SU-DHL-6 (cell line): ENCODE data around the gene CALHM5.

Experiments
- H2AFZ ChIP-seq: fragments of 200-600 bp; sonication (generic); 2 replicates; pipeline ENCODE4 v1.6.1; 2014; ENCODE audit warnings: low read depth, mild to moderate bottlenecking, moderate library complexity, mixed read lengths, antibody characterized with exemption, low read length; ENCODE audit not compliant: severe bottlenecking
- H3F3A ChIP-seq: fragments of 200-600 bp; shearing (Covaris generic); 2 replicates; pipeline ENCODE4 v1.6.0; 2016; ENCODE audit warnings: antibody characterized with exemption, mild to moderate bottlenecking; ENCODE audit not compliant: insufficient read depth
- H3K27ac ChIP-seq: fragments of 200-600 bp; sonication (generic); 2 replicates; pipeline ENCODE4 v1.5.1; 2016; ENCODE audit warnings: low read depth, mild to moderate bottlenecking, low read length, moderate library complexity, mixed read lengths
- H3K27me3 ChIP-seq: fragments of 200-600 bp; sonication (generic), shearing (Covaris generic); 2 replicates; pipeline ENCODE4 v1.6.0; 2014; ENCODE audit warnings: mild to moderate bottlenecking, low read length
- H3K36me3 ChIP-seq: fragments of 200-600 bp; sonication (generic); 2 replicates; pipeline ENCODE4 v1.6.1; 2014; ENCODE audit warnings: mild to moderate bottlenecking, low read length, mixed read lengths
- H3K4me2 ChIP-seq: fragments of 300-600, 200-600 bp; shearing (Covaris generic), sonication (generic); 2 replicates; pipeline ENCODE4 v1.6.0; 2014; ENCODE audit warnings: low read length, low read depth, mild to moderate bottlenecking; ENCODE audit not compliant: poor library complexity, severe bottlenecking
- H3K4me3 ChIP-seq: fragments of 200-600 bp; sonication (generic); 2 replicates; pipeline ENCODE4 v1.5.1; 2014; ENCODE audit warnings: antibody characterized with exemption, low read length, mild to moderate bottlenecking, mixed read lengths; ENCODE audit not compliant: insufficient read depth, poor library complexity, severe bottlenecking
- H3K79me2 ChIP-seq: fragments of 200-600 bp; sonication (generic); 2 replicates; pipeline ENCODE4 v1.6.1; 2014; ENCODE audit warnings: mild to moderate bottlenecking, low read length, moderate library complexity; ENCODE audit not compliant: insufficient read depth
- H3K9ac ChIP-seq: fragments of 200-600 bp; sonication (generic); 2 replicates; pipeline ENCODE4 v1.7.0; 2014; ENCODE audit warnings: mild to moderate bottlenecking, low read length
- H3K9me2 ChIP-seq: fragments of 200-600 bp; sonication (generic); replicated peaks from 2 replicates; pipeline ENCODE4 v1.6.1; 2014; ENCODE audit warnings: low read length; ENCODE audit not compliant: insufficient read depth
- H3K9me3 ChIP-seq: fragments of 200-600 bp; sonication (generic); 2 replicates; pipeline ENCODE4 v1.6.1; 2014; ENCODE audit warnings: low read length, mixed read lengths; ENCODE audit not compliant: insufficient read depth
- H4K20me1 ChIP-seq: fragments of 200-600 bp; sonication (generic); 2 replicates; pipeline ENCODE4 v1.6.1; 2014; ENCODE audit warnings: low read depth, mild to moderate bottlenecking, antibody characterized with exemption, low read length, moderate library complexity, mixed read lengths
- CTCF ChIP-seq: fragments of 200-600 bp; sonication (generic); IDR thresholded peaks from one replicate; pipeline ENCODE4 v1.5.1; 2017; ENCODE audit warnings: antibody characterized with exemption, mild to moderate bottlenecking, low read length, moderate library complexity; ENCODE audit not compliant: insufficient read depth, poor library complexity, severe bottlenecking
- EZH2phosphoT487 ChIP-seq: fragments of 200-600 bp; sonication (generic), shearing (Covaris generic); conservative IDR thresholded peaks from 2 replicates; pipeline ENCODE4 v1.6.1; 2018; ENCODE audit warnings: mild to moderate bottlenecking, antibody characterized with exemption, low read length, moderate library complexity, mixed read lengths

CALHM5 gene

DNA sequence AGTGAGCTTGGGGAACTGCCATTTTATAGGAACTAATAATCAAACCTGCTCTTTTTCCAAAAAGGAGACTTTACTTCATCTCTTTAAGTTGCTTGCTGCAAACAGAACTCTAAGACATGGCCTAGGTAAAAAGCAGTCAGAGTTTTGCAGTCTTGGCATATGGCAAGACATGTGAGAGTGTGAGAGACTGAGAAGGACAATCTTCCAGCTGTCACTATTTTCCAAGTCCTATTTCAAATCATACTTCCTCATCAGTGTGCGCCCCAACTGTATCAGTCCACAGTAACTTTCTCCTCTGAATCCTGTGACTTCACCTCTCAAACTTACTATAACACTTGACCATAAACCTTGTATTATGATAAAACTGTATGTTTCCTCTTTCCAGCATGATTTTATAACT lies 39.9 kb upstream of the CALHM5 start:
- no peak overlapping the region for H3K27ac ChIP-seq
- H3K9me3 ChIP-seq, result no peaks in the 10 kb centered on the region
- H3K79me2 ChIP-seq, result no peaks in the 10 kb centered on the region
- TF ChIP-seq CTCF (no peak), EZH2phosphoT487 (no peak)
- H3F3A ChIP-seq, result no peaks in the 10 kb centered on the region
- no peaks in the 10 kb centered on the region for H4K20me1 ChIP-seq
- H2AFZ ChIP-seq, result no peak overlapping the region
- no peaks in the 10 kb centered on the region for H3K36me3 ChIP-seq
- no peaks in the 10 kb centered on the region for H3K27me3 ChIP-seq
- no peak overlapping the region for H3K4me3 ChIP-seq
- H3K4me2 ChIP-seq, result no peak overlapping the region
- no peaks in the 10 kb centered on the region for H3K9me2 ChIP-seq
- no peak overlapping the region for H3K9ac ChIP-seq

- H3K27me3 ChIP-seq, result no peaks in the 10 kb centered on the region
- H3K79me2 ChIP-seq, result no peaks in the 10 kb centered on the region
- no peak overlapping the region for H2AFZ ChIP-seq
- no peak overlapping the region for H3K4me2 ChIP-seq
- H4K20me1 ChIP-seq, result no peaks in the 10 kb centered on the region
- H3K9me3 ChIP-seq, result no peaks in the 10 kb centered on the region
- no peak overlapping the region for H3K9ac ChIP-seq
- no peaks in the 10 kb centered on the region for H3K36me3 ChIP-seq
- no peaks in the 10 kb centered on the region for H3K9me2 ChIP-seq
- no peaks in the 10 kb centered on the region for H3F3A ChIP-seq
- TF ChIP-seq CTCF, result no peak
- no peak for TF ChIP-seq EZH2phosphoT487
- no peak overlapping the region for H3K27ac ChIP-seq
- H3K4me3 ChIP-seq, result no peak overlapping the region
Measured at GRCh38 chr6:116472706-116473105, 38.7 kb upstream of the CALHM5 start.

DNA sequence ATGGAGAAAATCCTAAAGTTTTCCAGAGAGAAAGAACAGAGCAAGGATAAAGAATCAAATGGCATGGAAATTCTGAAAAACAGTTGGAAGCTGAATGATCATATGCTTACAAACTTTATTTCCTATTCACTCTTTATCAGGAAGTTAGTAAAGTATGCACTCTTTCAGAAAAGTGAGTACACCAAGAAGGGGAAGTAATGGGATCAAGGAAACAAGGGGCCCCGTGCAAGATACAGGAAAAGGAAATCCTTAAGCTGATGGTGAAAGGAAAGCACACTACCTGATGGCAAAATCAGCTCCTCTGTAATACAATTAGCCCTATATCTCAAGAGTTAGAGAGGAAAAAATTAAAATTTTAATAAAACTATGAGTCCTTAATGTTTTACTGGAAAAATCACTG lies 36.3 kb upstream of the CALHM5 start:
- no peak overlapping the region for H3K4me2 ChIP-seq
- no peak overlapping the region for H3K27ac ChIP-seq

More for the DNA sequence above, 36.3 kb upstream of the CALHM5 start:
- Histone ChIP-seq H3K4me3 (no peak overlapping the region), H3K36me3 (no peaks in the 10 kb centered on the region), H3K79me2 (no peaks in the 10 kb centered on the region), H3K27me3 (no peaks in the 10 kb centered on the region), H3F3A (no peaks in the 10 kb centered on the region), H3K9me3 (no peaks in the 10 kb centered on the region), H3K9me2 (no peaks in the 10 kb centered on the region), H3K9ac (no peak overlapping the region), H2AFZ (no peak overlapping the region), H4K20me1 (no peaks in the 10 kb centered on the region)
- TF ChIP-seq CTCF, result no peak
